Liver (tissue), 9 donors: Measurements from ENCODE around the gene FCN1. TPM values are rescaled to one million over a fixed set of nuclear protein-coding genes. Genes with fewer than 3 reads are reported as not detected.

Experiments
- DNase-seq: peaks from one replicate; pipeline ENCODE4 v3.0.0-alpha.2; 2017; ENCODE audit warnings: low spot score
- H3K27ac ChIP-seq, 2 donors: one replicate each; pipeline ENCODE4 v1.7.0; 2013; ENCODE audit warnings: inconsistent platforms in 2 of 2, low read length in 2 of 2, control low read depth in 1 of 2, low read depth in 1 of 2, mild to moderate bottlenecking in 1 of 2
- H3K27me3 ChIP-seq, 4 donors: one replicate each; pipeline versions ENCODE4 v1.6.1 to v1.7.0; 2013; ENCODE audit warnings: low read length in 3 of 4, inconsistent platforms in 1 of 4, mild to moderate bottlenecking in 1 of 4, moderate library complexity in 1 of 4; ENCODE audit not compliant: control insufficient read depth in 4 of 4, insufficient read depth in 4 of 4
- H3K36me3 ChIP-seq, 4 donors: one replicate each; pipeline versions ENCODE4 v1.6.1 to v1.7.0; 2013; ENCODE audit warnings: low read length in 3 of 4, mild to moderate bottlenecking in 3 of 4, low read depth in 1 of 4, moderate library complexity in 1 of 4; ENCODE audit not compliant: control insufficient read depth in 4 of 4, insufficient read depth in 3 of 4
- H3K4me1 ChIP-seq, 4 donors: one replicate each; pipeline versions ENCODE4 v1.6.1 to v1.7.0; 2013; ENCODE audit warnings: low read length in 3 of 4, mild to moderate bottlenecking in 3 of 4, moderate library complexity in 1 of 4; ENCODE audit not compliant: control insufficient read depth in 4 of 4, insufficient read depth in 4 of 4
- H3K4me3 ChIP-seq, 3 donors: one replicate each; pipeline versions ENCODE4 v1.6.1 to v1.7.0; 2013; ENCODE audit warnings: low read length in 3 of 3, control low read depth in 1 of 3, low read depth in 1 of 3, mild to moderate bottlenecking in 1 of 3
- H3K9ac ChIP-seq, 2 donors: one replicate each; pipeline ENCODE4 v1.7.0; 2013; ENCODE audit warnings: low read length in 2 of 2, mild to moderate bottlenecking in 2 of 2, moderate library complexity in 2 of 2, control low read depth in 1 of 2, low read depth in 1 of 2
- H3K9me3 ChIP-seq, 4 donors: one replicate each; pipeline versions ENCODE4 v1.6.1 to v1.7.0; 2013; ENCODE audit warnings: low read length in 3 of 4; ENCODE audit not compliant: control insufficient read depth in 4 of 4
- CTCF ChIP-seq: fragments of 150-350 bp; IDR thresholded peaks from 2 replicates; pipeline ENCODE4 v1.5.1; 2017; ENCODE audit warnings: improper control_type of control experiment, low read depth, low read length; ENCODE audit not compliant: missing input control
- EGR1 ChIP-seq, 2 donors: IDR thresholded peaks; 2 replicates each; pipeline ENCODE4 v1.6.1; 2016 to 2018; ENCODE audit warnings: antibody characterized with exemption in 2 of 2, low read depth in 2 of 2
- FOXA1 ChIP-seq: IDR thresholded peaks from 2 replicates; pipeline ENCODE4 v1.6.1; 2016; ENCODE audit warnings: antibody characterized with exemption
- FOXA2 ChIP-seq: IDR thresholded peaks from 2 replicates; pipeline ENCODE4 v1.6.1; 2016; ENCODE audit warnings: antibody characterized with exemption
- GABPA ChIP-seq, 2 donors: IDR thresholded peaks in 1 of 2; conservative IDR thresholded peaks in 1 of 2; 2 replicates each; pipeline ENCODE4 v1.6.1; 2016; ENCODE audit warnings: antibody characterized with exemption in 2 of 2, mild to moderate bottlenecking in 1 of 2, moderate library complexity in 1 of 2
- HNF4A ChIP-seq, 2 donors: conservative IDR thresholded peaks; 2 replicates each; pipeline ENCODE4 v1.6.1; 2016; ENCODE audit warnings: antibody characterized with exemption in 2 of 2, mild to moderate bottlenecking in 2 of 2
- HNF4G ChIP-seq: IDR thresholded peaks from 2 replicates; pipeline ENCODE4 v1.6.1; 2016; ENCODE audit warnings: antibody characterized with exemption
- JUND ChIP-seq, 2 donors: IDR thresholded peaks; 2 replicates each; pipeline ENCODE4 v1.6.1; 2016; ENCODE audit warnings: antibody characterized with exemption in 2 of 2
- NR2F2 ChIP-seq: IDR thresholded peaks from 2 replicates; pipeline ENCODE4 v1.6.1; 2016; ENCODE audit warnings: antibody characterized with exemption
- RAD21 ChIP-seq, 2 donors: IDR thresholded peaks; 2 replicates each; pipeline ENCODE4 v1.6.1; 2016; ENCODE audit warnings: antibody characterized with exemption in 2 of 2, mild to moderate bottlenecking in 2 of 2
- RXRA ChIP-seq, 2 donors: IDR thresholded peaks; 2 replicates each; pipeline ENCODE4 v1.6.1; 2017 to 2018; ENCODE audit warnings: antibody characterized with exemption in 2 of 2, mild to moderate bottlenecking in 1 of 2
- SP1 ChIP-seq: IDR thresholded peaks from 2 replicates; pipeline ENCODE4 v1.6.1; 2018; ENCODE audit warnings: antibody characterized with exemption, mild to moderate bottlenecking
- TAF1 ChIP-seq: conservative IDR thresholded peaks from 2 replicates; pipeline ENCODE4 v1.6.1; 2016; ENCODE audit warnings: antibody characterized with exemption, mild to moderate bottlenecking
- YY1 ChIP-seq: IDR thresholded peaks from 2 replicates; pipeline ENCODE4 v1.6.1; 2016; ENCODE audit warnings: antibody characterized with exemption, mild to moderate bottlenecking
- WGBS: extraction: QIAGEN DNeasy Blood & Tissue Kit; methylation state at CpG from one replicate; pipeline ENCODE4 v1.1.7; 2013; 5-methylcytosine and 5-hydroxymethylcytosine counted together
- polyA plus RNA-seq, 2 donors: library from polyadenylated mRNA; stranded (reverse) in 1 of 2; unstranded in 1 of 2; fragments of 200-250 nt in 1 of 2; fragments of >200 nt in 1 of 2; fragmentation: Nextera tagmentation in 1 of 2; extraction: Ambion mirVana in 1 of 2; gene quantifications; one replicate each; pipeline versions ENCODE4 v1.2.1 to v1.2.3, GENCODE V29; 2013 to 2015
- total RNA-seq, 2 donors: library from RNA; depleted of rRNA; stranded (reverse); fragments of >200 nt; gene quantifications; one replicate each; pipeline ENCODE4 v1.2.3, GENCODE V29; 2014
- TF ChIP-seq, protein P1 (sequence below): IDR thresholded peaks from 2 replicates; pipeline ENCODE4 v1.6.1; 2016; ENCODE audit warnings: antibody characterized with exemption
- TF ChIP-seq, protein P2 (sequence below): IDR thresholded peaks from 2 replicates; pipeline ENCODE4 v1.6.1; 2016; ENCODE audit warnings: antibody characterized with exemption, mild to moderate bottlenecking
- TF ChIP-seq, protein P3 (sequence below): IDR thresholded peaks from 2 replicates; pipeline ENCODE4 v1.6.1; 2016; ENCODE audit warnings: antibody characterized with exemption
- donor health status: healthy.
- donor health status: healthy.
- donor health status: healthy.
- donor health status: healthy.
- donor health status: healthy.

FCN1 gene
- total and polyA plus RNA-seq, 4 donors, result 0.97 to 15.0 (median 5.4) TPM

DNA sequence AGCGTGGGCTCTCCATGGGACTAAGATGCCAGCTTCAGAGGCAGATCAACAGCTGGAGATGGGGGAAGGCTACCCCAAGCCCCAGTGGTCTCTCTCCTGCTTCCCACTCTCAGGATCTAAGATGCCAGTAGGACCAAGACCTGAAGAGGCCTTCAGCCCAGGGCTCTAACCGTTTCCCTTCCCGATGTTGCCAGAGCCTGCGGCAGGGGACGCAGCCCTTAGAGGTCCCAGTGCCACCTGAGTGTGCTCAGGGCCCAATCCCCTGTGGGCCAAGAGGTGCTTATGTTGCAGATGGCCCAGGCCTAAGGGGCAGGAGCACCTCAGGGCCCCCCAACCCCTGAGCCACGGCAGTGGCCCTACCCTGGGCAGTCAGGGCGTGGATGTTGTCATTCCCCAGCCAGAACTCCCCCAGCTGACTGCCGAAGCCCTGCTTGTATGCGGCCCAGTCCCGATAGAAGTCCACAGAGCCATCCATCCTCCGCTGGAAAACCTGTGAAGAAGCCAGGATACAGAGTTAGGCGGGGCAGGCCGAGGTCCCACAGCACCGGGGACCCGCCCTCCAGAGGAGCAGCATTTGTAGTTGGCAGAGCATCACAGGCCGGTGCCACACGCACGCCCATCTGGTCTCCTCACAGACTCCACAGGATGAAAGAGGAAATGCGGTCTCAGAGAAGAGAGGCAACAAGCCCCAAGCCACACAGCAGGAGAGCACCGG, 5.4 kb downstream of the FCN1 start:
- no peaks in the 10 kb centered on the region for H3K4me1 ChIP-seq
- no peak overlapping the region for H3K9ac ChIP-seq
- H3K36me3 ChIP-seq, result no peaks in the 10 kb centered on the region
- peak; percentile 23 for DNase-seq
- no peak overlapping the region for H3K27ac ChIP-seq
- H3K27me3 ChIP-seq, result no peaks in the 10 kb centered on the region
- WGBS, result 84% methylated on average over 20 of the region's 20 CpGs
- H3K4me3 ChIP-seq, result no peak overlapping the region
- no peaks in the 10 kb centered on the region for H3K9me3 ChIP-seq
- no peak for TF ChIP-seq FOXA2
- no peak for TF ChIP-seq FOXA1
- no peak for TF ChIP-seq HNF4G
- TF ChIP-seq, protein P1, sequence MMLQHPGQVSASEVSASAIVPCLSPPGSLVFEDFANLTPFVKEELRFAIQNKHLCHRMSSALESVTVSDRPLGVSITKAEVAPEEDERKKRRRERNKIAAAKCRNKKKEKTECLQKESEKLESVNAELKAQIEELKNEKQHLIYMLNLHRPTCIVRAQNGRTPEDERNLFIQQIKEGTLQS, result no peak
- TF ChIP-seq RXRA (IDR thresholded peaks at IDR 0.05), result no peak
- TF ChIP-seq HNF4A (conservative IDR thresholded peaks at IDR 0.05), result no peak
- TF ChIP-seq GABPA (IDR thresholded peaks at IDR 0.05 in 1 of 2, conservative IDR thresholded peaks at IDR 0.05 in 1 of 2), result no peak
- TF ChIP-seq, protein P2, sequence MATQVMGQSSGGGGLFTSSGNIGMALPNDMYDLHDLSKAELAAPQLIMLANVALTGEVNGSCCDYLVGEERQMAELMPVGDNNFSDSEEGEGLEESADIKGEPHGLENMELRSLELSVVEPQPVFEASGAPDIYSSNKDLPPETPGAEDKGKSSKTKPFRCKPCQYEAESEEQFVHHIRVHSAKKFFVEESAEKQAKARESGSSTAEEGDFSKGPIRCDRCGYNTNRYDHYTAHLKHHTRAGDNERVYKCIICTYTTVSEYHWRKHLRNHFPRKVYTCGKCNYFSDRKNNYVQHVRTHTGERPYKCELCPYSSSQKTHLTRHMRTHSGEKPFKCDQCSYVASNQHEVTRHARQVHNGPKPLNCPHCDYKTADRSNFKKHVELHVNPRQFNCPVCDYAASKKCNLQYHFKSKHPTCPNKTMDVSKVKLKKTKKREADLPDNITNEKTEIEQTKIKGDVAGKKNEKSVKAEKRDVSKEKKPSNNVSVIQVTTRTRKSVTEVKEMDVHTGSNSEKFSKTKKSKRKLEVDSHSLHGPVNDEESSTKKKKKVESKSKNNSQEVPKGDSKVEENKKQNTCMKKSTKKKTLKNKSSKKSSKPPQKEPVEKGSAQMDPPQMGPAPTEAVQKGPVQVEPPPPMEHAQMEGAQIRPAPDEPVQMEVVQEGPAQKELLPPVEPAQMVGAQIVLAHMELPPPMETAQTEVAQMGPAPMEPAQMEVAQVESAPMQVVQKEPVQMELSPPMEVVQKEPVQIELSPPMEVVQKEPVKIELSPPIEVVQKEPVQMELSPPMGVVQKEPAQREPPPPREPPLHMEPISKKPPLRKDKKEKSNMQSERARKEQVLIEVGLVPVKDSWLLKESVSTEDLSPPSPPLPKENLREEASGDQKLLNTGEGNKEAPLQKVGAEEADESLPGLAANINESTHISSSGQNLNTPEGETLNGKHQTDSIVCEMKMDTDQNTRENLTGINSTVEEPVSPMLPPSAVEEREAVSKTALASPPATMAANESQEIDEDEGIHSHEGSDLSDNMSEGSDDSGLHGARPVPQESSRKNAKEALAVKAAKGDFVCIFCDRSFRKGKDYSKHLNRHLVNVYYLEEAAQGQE, result no peak
- no peak for TF ChIP-seq TAF1
- no peak for TF ChIP-seq SP1
- no peak for TF ChIP-seq RAD21 (IDR thresholded peaks at IDR 0.05)
- no peak for TF ChIP-seq NR2F2
- no peak for TF ChIP-seq YY1
- TF ChIP-seq CTCF, result no peak
- TF ChIP-seq EGR1 (IDR thresholded peaks at IDR 0.05; ENCODE audit: low read depth in 2 of 2), result no peak
- TF ChIP-seq JUND (IDR thresholded peaks at IDR 0.05), result no peak

- Histone ChIP-seq H3K36me3 (no peaks in the 10 kb centered on the region), H3K9ac (no peak overlapping the region), H3K4me3 (no peak overlapping the region), H3K27me3 (no peaks in the 10 kb centered on the region), H3K4me1 (no peaks in the 10 kb centered on the region), H3K9me3 (no peaks in the 10 kb centered on the region), H3K27ac (no peak overlapping the region)
- TF ChIP-seq, protein P3, sequence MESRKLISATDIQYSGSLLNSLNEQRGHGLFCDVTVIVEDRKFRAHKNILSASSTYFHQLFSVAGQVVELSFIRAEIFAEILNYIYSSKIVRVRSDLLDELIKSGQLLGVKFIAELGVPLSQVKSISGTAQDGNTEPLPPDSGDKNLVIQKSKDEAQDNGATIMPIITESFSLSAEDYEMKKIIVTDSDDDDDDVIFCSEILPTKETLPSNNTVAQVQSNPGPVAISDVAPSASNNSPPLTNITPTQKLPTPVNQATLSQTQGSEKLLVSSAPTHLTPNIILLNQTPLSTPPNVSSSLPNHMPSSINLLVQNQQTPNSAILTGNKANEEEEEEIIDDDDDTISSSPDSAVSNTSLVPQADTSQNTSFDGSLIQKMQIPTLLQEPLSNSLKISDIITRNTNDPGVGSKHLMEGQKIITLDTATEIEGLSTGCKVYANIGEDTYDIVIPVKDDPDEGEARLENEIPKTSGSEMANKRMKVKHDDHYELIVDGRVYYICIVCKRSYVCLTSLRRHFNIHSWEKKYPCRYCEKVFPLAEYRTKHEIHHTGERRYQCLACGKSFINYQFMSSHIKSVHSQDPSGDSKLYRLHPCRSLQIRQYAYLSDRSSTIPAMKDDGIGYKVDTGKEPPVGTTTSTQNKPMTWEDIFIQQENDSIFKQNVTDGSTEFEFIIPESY, result no peak
- TF ChIP-seq NR2F2 (no peak), SP1 (no peak), YY1 (no peak)
- DNase-seq, result peak; percentile 5
- 83% methylated on average over 24 of the region's 24 CpGs for WGBS
These were observed 7.9 kb downstream of the FCN1 start for GRCh38 chr9:134909511-134910481.
